IMR-90 (cell line): ENCODE data around the gene ACTRT2. TPM values are rescaled to one million over a fixed set of nuclear protein-coding genes. Genes with fewer than 3 reads are reported as not detected.

Source experiments
- ATAC-seq: fragments of 200-7000 bp; cut with Tn5 transposase; 2 replicates; pipeline ENCODE4 v1.9.1; 2020; ENCODE audit warnings: low read depth, mild to moderate bottlenecking, moderate library complexity
- BruUV-seq: library from RNA; stranded (reverse); fragments of 400-500 nt; replicated peaks from 2 replicates; lab custom pipeline; 2021; lab: Mats Ljungman, UMichigan
- CTCF ChIA-PET: fragments of 300-600 bp; formaldehyde crosslinking; extraction: SDS; loops from one replicate; lab custom pipeline; 2021; ENCODE audit warnings: antibody characterized with exemption; lab: Yijun Ruan, JAX
- POLR2A ChIA-PET: fragments of 300-600 bp; sonication (Branson Sonifier 250); formaldehyde crosslinking; loops from one replicate; lab custom pipeline; 2022; ENCODE audit warnings: antibody characterized with exemption; ENCODE audit not compliant: unreplicated experiment; lab: Charles Lee
- DNase-seq: peaks from one replicate; pipeline ENCODE4 v3.0.0; 2013
- H2AFZ ChIP-seq: replicated peaks from 2 replicates; pipeline ENCODE3; 2013; ENCODE audit warnings: low read length, mild to moderate bottlenecking; ENCODE audit not compliant: poor library complexity
- H2AK5ac ChIP-seq: 2 replicates; pipeline ENCODE4 v1.6.1; 2013; ENCODE audit warnings: low read depth, low read length, inconsistent platforms
- H2AK9ac ChIP-seq: replicated peaks from 2 replicates; pipeline ENCODE3; 2013; ENCODE audit warnings: mild to moderate bottlenecking, low read depth, low read length, moderate library complexity; ENCODE audit not compliant: poor library complexity
- H2BK120ac ChIP-seq: 2 replicates; pipeline ENCODE4 v1.6.1; 2013; ENCODE audit warnings: low read depth, low read length, inconsistent platforms
- H2BK15ac ChIP-seq: 3 replicates; pipeline ENCODE4 v1.6.1; 2013; ENCODE audit warnings: low read depth, low read length, inconsistent platforms
- H2BK20ac ChIP-seq: 2 replicates; pipeline ENCODE4 v1.6.1; 2013; ENCODE audit warnings: low read depth, mild to moderate bottlenecking, inconsistent platforms, low read length, moderate library complexity
- H2BK5ac ChIP-seq: 2 replicates; pipeline ENCODE4 v1.6.1; 2013; ENCODE audit warnings: mild to moderate bottlenecking, low read depth, low read length, inconsistent platforms; ENCODE audit not compliant: poor library complexity, severe bottlenecking
- H3K14ac ChIP-seq: replicated peaks from 2 replicates; pipeline ENCODE4 v1.6.1; 2013; ENCODE audit warnings: low read depth, low read length, inconsistent platforms
- H3K18ac ChIP-seq: 2 replicates; pipeline ENCODE4 v1.6.1; 2013; ENCODE audit warnings: low read depth, low read length, control low read depth
- H3K23ac ChIP-seq: 2 replicates; pipeline ENCODE4 v1.6.1; 2013; ENCODE audit warnings: low read depth, low read length, inconsistent platforms
- H3K27ac ChIP-seq: 2 replicates; pipeline ENCODE4 v1.5.1; 2013; ENCODE audit warnings: mild to moderate bottlenecking, control low read depth, low read length; ENCODE audit not compliant: insufficient read depth
- H3K27me3 ChIP-seq: 2 replicates; pipeline ENCODE4 v1.6.1; 2013; ENCODE audit warnings: low read length; ENCODE audit not compliant: control insufficient read depth, insufficient read depth
- H3K36me3 ChIP-seq: 2 replicates; pipeline ENCODE4 v1.6.1; 2013; ENCODE audit warnings: low read length, mixed read lengths; ENCODE audit not compliant: control insufficient read depth, insufficient read depth
- H3K4ac ChIP-seq: 2 replicates; pipeline ENCODE4 v1.6.1; 2013; ENCODE audit warnings: low read depth, low read length, inconsistent platforms
- H3K4me1 ChIP-seq: 2 replicates; pipeline ENCODE4 v1.6.1; 2013; ENCODE audit warnings: low read length, mixed read lengths; ENCODE audit not compliant: control insufficient read depth, insufficient read depth
- H3K4me2 ChIP-seq: 2 replicates; pipeline ENCODE4 v1.6.1; 2013; ENCODE audit warnings: low read depth, mild to moderate bottlenecking, control low read depth, low read length, moderate library complexity
- H3K4me3 ChIP-seq: 2 replicates; pipeline ENCODE4 v1.5.1; 2013; ENCODE audit warnings: low read depth, mild to moderate bottlenecking, control low read depth, low read length, moderate library complexity; ENCODE audit not compliant: insufficient read depth
- H3K56ac ChIP-seq: 2 replicates; pipeline ENCODE4 v1.6.1; 2013; ENCODE audit warnings: low read length, inconsistent platforms; ENCODE audit not compliant: insufficient read depth; ENCODE audit errors: extremely low read depth
- H3K79me1 ChIP-seq, 2 experiments: 2 replicates each; pipeline ENCODE4 v1.6.1; 2013; ENCODE audit warnings: low read length in 2 of 2, inconsistent platforms in 1 of 2, low read depth in 1 of 2
- H3K9ac ChIP-seq: 2 replicates; pipeline ENCODE4 v1.6.1; 2013; ENCODE audit warnings: low read depth, low read length, control low read depth
- H3K9me1 ChIP-seq: 2 replicates; pipeline ENCODE4 v1.6.1; 2013; ENCODE audit warnings: low read length, inconsistent platforms; ENCODE audit not compliant: insufficient read depth
- H3K9me3 ChIP-seq: 2 replicates; pipeline ENCODE4 v1.6.1; 2013; ENCODE audit warnings: low read length; ENCODE audit not compliant: control insufficient read depth, insufficient read depth
- H4K20me1 ChIP-seq: 2 replicates; pipeline ENCODE4 v1.6.1; 2013; ENCODE audit warnings: low read length, inconsistent platforms; ENCODE audit not compliant: insufficient read depth
- H4K5ac ChIP-seq: 2 replicates; pipeline ENCODE4 v1.6.1; 2013; ENCODE audit warnings: mild to moderate bottlenecking, low read depth, low read length, control low read depth
- H4K8ac ChIP-seq, 2 experiments: 2 replicates each; pipeline ENCODE4 v1.6.1; 2013; ENCODE audit warnings: low read depth in 2 of 2, low read length in 2 of 2, control low read depth in 1 of 2, inconsistent platforms in 1 of 2
- H4K91ac ChIP-seq: 2 replicates; pipeline ENCODE4 v1.6.1; 2013; ENCODE audit warnings: low read depth, low read length, inconsistent platforms; ENCODE audit not compliant: insufficient read depth
- CTCF ChIP-seq: conservative IDR thresholded peaks from 2 replicates; pipeline ENCODE4 v1.5.1; 2012; ENCODE audit warnings: mild to moderate bottlenecking, low read depth, low read length, improper control_type of control experiment
- MAFK ChIP-seq: IDR thresholded peaks from 2 replicates; pipeline ENCODE4 v1.6.1; 2012; ENCODE audit warnings: low read depth, low read length, improper control_type of control experiment
- MXI1 ChIP-seq: IDR thresholded peaks from 2 replicates; pipeline ENCODE4 v1.6.1; 2012; ENCODE audit warnings: low read depth, mild to moderate bottlenecking, low read length, moderate library complexity, borderline replicate concordance
- NFE2L2 ChIP-seq: fragments of 150-350 bp; IDR thresholded peaks from 2 replicates; pipeline ENCODE4 v1.6.1; 2016; ENCODE audit warnings: low read depth, mild to moderate bottlenecking, low read length
- POLR2A ChIP-seq: IDR thresholded peaks from 2 replicates; pipeline ENCODE4 v1.6.1; 2012; ENCODE audit warnings: mild to moderate bottlenecking, low read depth, low read length
- RFX5 ChIP-seq: IDR thresholded peaks from 2 replicates; pipeline ENCODE4 v1.8.0; 2012; ENCODE audit warnings: low read depth, mild to moderate bottlenecking, low read length, moderate library complexity
- WGBS, 2 experiments: methylation state at CpG; one replicate each; pipeline versions ENCODE4 v1.1.5 to v1.1.7; 2013; ENCODE audit warnings: missing lambda C conversion rate in 2 of 2; ENCODE audit not compliant: insufficient read length in 1 of 2; ENCODE audit errors: extremely low coverage in 2 of 2; 5-methylcytosine and 5-hydroxymethylcytosine counted together
- dilution Hi-C: fragments of 300-500 bp; cut with HindIII; formaldehyde crosslinking; loops from one replicate; pipeline ENCODE4 v1.14.3; 2018; ENCODE audit warnings: low sequenced_read_pairs; ENCODE audit not compliant: unreplicated experiment
- in situ Hi-C: fragments of 300-500 bp; cut with MboI; formaldehyde crosslinking; loops from 3 replicates; pipeline ENCODE4 v1.14.3; 2019; ENCODE audit warnings: low sequenced_read_pairs, inconsistent platforms, mixed read lengths
- intact Hi-C: fragments of 100-400 bp; cut with micrococcal nuclease; formaldehyde crosslinking; loops from 2 replicates; pipeline ENCODE4 v1.10.0; 2022
- polyA plus RNA-seq, 3 experiments: library from polyadenylated mRNA; depleted of rRNA; stranded (reverse); fragments of >200 nt; gene quantifications; 2 replicates each; pipeline ENCODE4 v1.2.3, GENCODE V29; 2012; ENCODE audit warnings: low replicate concordance in 1 of 3
- total RNA-seq: library from RNA; depleted of rRNA; stranded (reverse); fragments of >200 nt; gene quantifications from 2 replicates; pipeline ENCODE4 v1.2.3, GENCODE V29; 2012

Gene ACTRT2
- total and polyA plus RNA-seq, 2 of the 4 experiments (the other 2 are of a cell fraction), result not detected

GRCh38 chr1:3051270-3052268, 30.3 kb downstream of the ACTRT2 start:
- Histone ChIP-seq H3K4me3 (no peak overlapping the region), H3K4me2 (no peak overlapping the region), H3K4me1 (no peaks in the 10 kb centered on the region), H3K79me1 (no peaks in the 10 kb centered on the region), H3K27ac (no peak overlapping the region), H3K14ac (no peak overlapping the region), H3K18ac (no peak overlapping the region), H2BK5ac (peak overlapping the region; percentile 45), H2BK120ac (no peak overlapping the region), H4K20me1 (no peaks in the 10 kb centered on the region), H3K9me1 (no peaks in the 10 kb centered on the region), H2AK5ac (no peak overlapping the region), H4K91ac (no peak overlapping the region), H3K9me3 (peaks cover 2% of the 10 kb centered on the region; the same call in 1 of the 2 replicates), H4K8ac (no peak overlapping the region), H3K9ac (no peak overlapping the region), H3K4ac (no peak overlapping the region), H2AFZ (no peak overlapping the region), H3K27me3 (no peaks in the 10 kb centered on the region), H4K5ac (no peak overlapping the region), H3K36me3 (no peaks in the 10 kb centered on the region), H2AK9ac (no peak overlapping the region), H2BK15ac (no peak overlapping the region), H2BK20ac (no peak overlapping the region), H3K56ac (no peak overlapping the region), H3K23ac (no peak overlapping the region)
- no peak for TF ChIP-seq POLR2A
- no peak for TF ChIP-seq RFX5
- no peak for TF ChIP-seq MAFK
- no peak for TF ChIP-seq MXI1
- TF ChIP-seq NFE2L2, result no peak
- no peak for TF ChIP-seq CTCF
- whole genome bisulfite sequencing, 2 experiments, result 42 to 100% methylated on average over 1 to 3 of the region's 3 CpGs
- ChIA-PET CTCF (no interaction called here), POLR2A (no interaction called here)
- intact Hi-C loops (no loop called here), in situ Hi-C loops (loop anchor here (25.0 kb wide), 1 partner anchor 614 kb away; no protein-coding TSS in a partner anchor), dilution Hi-C loops (no loop called here)
- DNase-seq (no peak), ATAC-seq (no peak)
- BruUV-seq, result no TSS peak
